Measurements from ENCODE around the gene ATXN1.

Gene ATXN1

DNA sequence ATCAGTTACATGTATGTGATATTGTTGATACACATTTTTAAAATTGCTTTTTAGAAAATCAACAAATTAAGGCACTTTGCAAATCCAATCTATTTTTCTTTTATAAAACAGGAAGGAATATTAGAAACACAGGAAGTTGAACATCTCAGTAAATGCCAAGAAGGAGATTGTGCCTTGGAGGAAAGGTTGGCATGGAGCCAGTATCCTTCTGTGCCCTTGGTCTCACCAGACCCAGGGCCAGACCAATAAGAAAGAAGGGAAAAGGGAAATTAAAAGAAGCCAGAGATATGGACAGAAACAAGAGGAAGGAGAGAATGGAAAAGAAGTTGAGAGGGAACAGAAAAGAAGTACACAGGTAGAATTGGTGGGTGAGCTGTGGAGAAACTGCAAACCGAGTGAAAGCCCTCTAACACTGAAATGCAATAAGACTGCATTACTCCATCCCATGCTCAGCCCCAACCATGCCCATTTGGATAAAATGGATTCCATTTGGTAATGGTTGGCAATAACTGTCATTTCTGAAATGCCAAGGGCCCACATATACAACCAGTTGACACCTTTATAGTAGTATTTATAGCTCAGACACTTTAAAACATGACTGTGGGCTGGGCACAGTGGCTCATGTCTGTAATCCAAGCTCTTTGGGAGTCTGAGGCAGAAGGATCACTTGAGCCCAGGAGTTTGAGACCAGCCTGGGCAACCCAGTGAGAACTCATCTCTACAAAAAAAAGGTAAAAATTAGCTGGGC lies 389.1 kb downstream of the ATXN1 start:
- DNase-seq, result no peak

DNA sequence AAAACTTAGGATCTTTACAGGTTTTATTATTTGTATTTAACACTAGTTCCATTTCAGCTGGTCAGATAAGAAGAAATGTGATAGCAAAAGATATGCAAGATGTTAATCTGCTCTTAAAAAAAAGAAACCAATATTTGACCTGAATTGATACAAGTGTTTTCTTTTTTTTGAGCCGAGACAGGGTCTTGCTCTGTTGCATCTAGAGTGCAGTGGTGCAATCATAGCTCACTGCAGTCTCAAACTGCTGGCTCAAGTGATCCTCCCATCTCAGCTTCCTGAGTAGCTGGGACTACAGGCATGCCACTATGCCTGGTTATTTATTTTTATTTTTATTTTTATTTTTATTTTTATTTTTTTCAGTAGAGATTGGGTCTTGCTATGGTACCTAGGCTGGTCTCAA lies 389.9 kb downstream of the ATXN1 start:
- no peak for DNase-seq

GRCh38 chr6:16370943-16371342 lies 390.3 kb downstream of the ATXN1 start:
- DNase-seq, result no peak

DNA sequence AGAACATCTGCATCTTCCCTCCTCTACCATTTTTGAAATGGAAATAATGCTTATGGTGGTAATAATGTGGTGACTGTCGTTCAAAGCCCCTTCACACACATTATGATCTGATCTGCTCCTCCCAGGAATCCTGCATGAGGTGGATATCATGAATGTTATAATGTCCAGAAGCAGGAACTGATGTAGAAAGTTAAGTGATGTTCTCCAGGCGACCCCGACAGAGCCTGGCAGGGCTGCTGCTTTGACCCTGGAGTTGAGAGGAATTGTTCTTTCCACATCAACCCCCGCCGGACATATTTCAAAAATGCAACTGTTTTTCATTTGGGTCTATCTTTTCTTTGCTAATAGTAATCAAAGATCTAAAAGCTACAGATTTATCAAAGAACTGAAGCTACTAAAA lies 391.3 kb downstream of the ATXN1 start:
- DNase-seq, result no peak

DNA sequence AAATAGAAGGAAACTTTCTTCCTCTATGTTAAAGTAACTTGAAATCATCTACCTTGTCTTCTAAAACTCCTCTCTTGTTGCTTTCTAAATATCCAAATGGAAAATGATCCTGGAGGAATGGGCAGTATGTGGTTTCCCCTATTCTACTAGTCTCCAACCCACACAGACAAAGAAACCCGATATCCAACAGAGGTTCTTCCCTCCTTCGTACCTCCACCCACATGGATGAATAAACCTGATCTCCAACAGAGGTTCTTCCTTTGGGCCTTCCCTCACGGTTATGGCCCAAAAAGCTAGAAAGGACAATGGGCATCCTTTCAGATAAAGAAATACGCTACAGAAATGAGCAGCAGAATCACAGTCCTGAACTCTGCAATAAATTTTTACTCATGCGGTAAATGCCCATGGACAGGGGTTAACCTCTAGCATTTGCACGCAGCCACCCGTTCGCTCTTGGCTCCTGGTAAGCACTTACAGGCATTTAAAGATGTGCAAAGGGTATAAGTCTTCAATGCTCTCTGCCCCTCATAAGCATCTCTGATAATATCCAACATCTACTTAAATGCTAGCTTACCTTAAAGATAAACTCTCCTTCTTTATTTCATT lies 392.0 kb downstream of the ATXN1 start:
- no peak for DNase-seq

GRCh38 chr6:16367571-16367970 lies 393.7 kb downstream of the ATXN1 start:
- DNase-seq, result no peak

DNA sequence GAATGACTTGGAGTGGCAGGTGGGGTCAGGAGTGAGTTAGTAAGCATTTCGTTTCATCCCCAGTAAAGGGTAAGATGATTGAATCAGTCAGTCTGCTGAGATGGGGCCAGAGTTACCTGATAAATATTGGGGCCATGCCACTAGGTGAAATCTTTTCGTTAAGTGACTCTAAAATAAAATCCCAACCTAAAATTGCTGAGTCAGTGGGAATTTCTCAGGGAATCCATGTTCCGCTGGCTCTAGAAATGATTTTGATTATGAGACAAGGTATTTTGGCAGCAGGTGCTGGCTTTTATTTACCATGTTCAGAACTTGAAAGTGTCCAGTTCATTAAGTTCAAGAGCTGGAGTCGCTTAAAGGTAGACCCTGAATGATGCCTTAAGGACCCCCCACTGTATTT lies 397.5 kb downstream of the ATXN1 start:
- no peak for DNase-seq

DNA sequence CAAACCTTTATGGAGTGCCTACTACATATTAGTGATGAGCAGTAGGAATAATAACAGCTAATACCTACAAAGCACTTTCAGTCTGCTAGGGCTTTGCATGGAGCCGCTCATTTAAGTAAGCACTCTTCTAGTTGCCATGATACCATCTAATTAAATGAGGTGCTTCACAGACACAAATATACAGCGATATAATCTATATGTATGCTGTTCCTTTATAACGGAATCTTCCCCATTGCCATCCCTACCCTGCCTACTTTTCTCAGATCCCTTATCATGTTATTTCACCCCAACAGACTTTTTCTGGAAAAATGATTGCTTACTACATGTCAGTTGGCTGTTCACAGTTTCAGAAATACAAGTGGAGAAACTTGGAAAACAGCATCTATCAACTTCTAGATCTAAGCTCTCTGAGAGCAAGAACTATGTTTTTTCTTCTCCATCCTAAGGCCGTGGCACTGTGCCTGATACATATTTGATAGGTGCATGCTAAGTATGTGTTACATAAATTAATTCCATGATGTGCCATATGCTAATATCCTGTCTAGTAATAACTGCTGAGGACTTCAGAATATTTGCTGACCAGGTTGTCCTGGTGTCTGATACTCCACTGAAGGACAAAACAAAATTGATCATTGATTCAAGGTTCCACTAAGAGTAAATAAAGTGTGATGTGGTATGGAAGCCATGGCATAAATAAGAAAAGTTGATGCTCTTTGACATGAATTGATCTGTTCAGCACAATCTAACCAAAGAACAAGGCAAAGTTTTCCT lies 398.3 kb downstream of the ATXN1 start:
- DNase-seq, result no peak

GRCh38 chr6:16362296-16362695 lies 399.0 kb downstream of the ATXN1 start:
- DNase-seq, result no peak

DNA sequence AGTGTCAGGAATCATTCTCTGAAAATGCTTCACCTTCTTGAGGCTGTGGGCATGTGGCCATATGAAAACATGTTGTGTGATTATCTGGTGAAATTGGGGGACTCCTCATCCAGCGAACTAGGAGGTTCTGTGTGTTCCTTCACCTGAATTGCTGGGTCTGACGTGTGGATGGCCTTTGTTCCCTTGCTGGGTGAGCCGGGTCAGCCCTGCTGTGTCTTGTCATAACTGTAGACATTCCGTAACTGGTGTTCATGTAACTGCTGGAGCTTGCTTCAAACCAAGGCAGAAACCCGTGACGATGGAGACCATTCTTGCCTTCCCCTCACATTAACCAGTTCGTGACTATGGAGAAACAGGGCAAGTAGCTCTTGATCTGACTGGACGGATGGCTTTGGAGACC lies 399.4 kb downstream of the ATXN1 start:
- DNase-seq, result no peak

GRCh38 chr6:16361121-16361520 lies 400.1 kb downstream of the ATXN1 start:
- DNase-seq, result no peak

DNA sequence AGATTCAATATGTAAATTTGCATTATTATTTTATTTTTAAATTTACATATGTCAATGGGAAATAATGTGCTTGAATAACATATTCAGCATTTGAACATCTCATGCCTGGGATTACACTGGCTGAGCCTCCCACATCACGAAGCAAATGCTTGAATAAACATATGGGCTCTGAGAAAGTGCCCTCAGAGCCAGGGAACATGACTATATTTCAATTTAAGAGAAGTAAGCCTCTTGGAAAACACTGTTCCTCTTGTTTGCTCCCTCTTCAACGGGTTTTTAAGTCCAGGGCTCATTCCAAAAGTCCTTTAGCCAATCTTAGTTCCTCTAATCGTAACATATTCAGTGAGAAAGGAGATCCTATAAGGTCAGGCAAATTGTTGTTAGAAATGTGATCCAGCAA lies 400.9 kb downstream of the ATXN1 start:
- no peak for DNase-seq

GRCh38 chr6:16359563-16359962 lies 401.7 kb downstream of the ATXN1 start:
- no peak for DNase-seq

- DNase-seq, result no peak
These were observed 402.6 kb downstream of the ATXN1 start for GRCh38 chr6:16358531-16359138.

- DNase-seq, result no peak
These were observed 405.4 kb downstream of the ATXN1 start for GRCh38 chr6:16355699-16356446.

DNA sequence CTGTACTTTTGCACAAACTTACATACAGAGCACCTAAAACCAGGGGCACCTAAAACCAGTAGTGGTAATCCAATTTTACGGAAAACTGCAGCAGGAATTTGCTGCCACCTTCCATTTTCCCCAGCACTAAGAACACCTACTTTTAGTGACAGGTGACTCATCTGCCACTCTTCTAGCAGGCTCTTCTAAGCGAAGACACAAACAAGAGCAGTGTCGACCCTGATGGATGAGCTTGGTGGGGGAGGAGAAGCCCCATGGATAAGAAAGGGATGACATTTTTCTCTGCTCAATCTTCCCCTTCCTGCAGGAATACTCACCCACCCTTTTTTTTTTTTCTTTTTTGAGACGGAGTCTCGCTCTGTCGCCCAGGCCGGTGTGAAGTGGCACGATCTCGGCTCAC lies 406.0 kb downstream of the ATXN1 start:
- DNase-seq, result no peak

GRCh38 chr6:16354692-16355091 lies 406.6 kb downstream of the ATXN1 start:
- DNase-seq, result no peak

- no peak for DNase-seq
These were observed 408.3 kb downstream of the ATXN1 start for GRCh38 chr6:16352821-16353438.

- no peak for DNase-seq
These were observed 409.0 kb downstream of the ATXN1 start for GRCh38 chr6:16352258-16352635.

GRCh38 chr6:16349544-16349943 lies 411.7 kb downstream of the ATXN1 start:
- no peak for DNase-seq

DNA sequence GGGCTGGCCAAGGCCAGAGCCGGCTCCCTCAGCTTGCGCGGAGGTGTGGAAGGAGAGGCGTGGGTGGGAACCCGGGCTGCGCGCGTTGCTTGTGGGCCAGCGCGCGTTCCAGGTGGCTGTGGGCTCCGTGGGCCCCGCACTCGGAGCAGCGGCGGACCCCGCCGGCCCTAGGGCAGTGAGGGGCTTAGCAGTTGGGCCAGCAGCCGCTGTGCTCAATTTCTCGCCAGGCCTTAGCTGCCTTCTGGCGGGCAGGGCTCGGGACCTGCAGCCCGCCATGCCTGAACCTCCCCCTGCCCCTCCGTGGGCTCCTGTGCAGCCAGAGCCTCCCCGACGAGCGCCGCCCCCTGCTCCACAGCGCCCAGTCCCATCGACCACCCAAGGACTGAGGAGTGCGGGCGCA lies 414.4 kb downstream of the ATXN1 start:
- DNase-seq, result no peak

Data from CD4-positive, alpha-beta T cell treated with Interleukin-4 for 1 hour (primary cell).